Glutamatergic neuron (in vitro differentiated cells): Measurements from ENCODE around the gene MRPL49. TPM values are rescaled to one million over a fixed set of nuclear protein-coding genes. Genes with fewer than 3 reads are reported as not detected.
A peak's percentile ranks its signal among the peaks of the same experiment; 100 is the strongest.

Experiments used
- DNase-seq: peaks from one replicate; pipeline ENCODE4 v3.0.0; 2022
- H3K27ac Mint-ChIP-seq: one replicate; pipeline ENCODE4 v1.8.0; 2020; ENCODE audit warnings: mild to moderate bottlenecking, mixed read lengths, inconsistent platforms; ENCODE audit not compliant: unreplicated experiment
- H3K27me3 Mint-ChIP-seq: one replicate; pipeline ENCODE4 v1.8.0; 2020; ENCODE audit warnings: mild to moderate bottlenecking, moderate library complexity, mixed read lengths, inconsistent platforms; ENCODE audit not compliant: unreplicated experiment
- H3K36me3 Mint-ChIP-seq: one replicate; pipeline ENCODE4 v1.8.0; 2020; ENCODE audit warnings: mild to moderate bottlenecking, mixed read lengths, inconsistent platforms; ENCODE audit not compliant: unreplicated experiment
- H3K4me1 Mint-ChIP-seq: one replicate; pipeline ENCODE4 v1.8.0; 2020; ENCODE audit warnings: mild to moderate bottlenecking, low read depth, mixed read lengths, inconsistent platforms; ENCODE audit not compliant: unreplicated experiment
- H3K4me3 Mint-ChIP-seq: one replicate; pipeline ENCODE4 v1.8.0; 2020; ENCODE audit warnings: mild to moderate bottlenecking, mixed read lengths, inconsistent platforms; ENCODE audit not compliant: unreplicated experiment
- H3K9me3 Mint-ChIP-seq: one replicate; pipeline ENCODE4 v1.8.0; 2020; ENCODE audit warnings: mild to moderate bottlenecking, moderate library complexity, mixed read lengths, inconsistent platforms; ENCODE audit not compliant: unreplicated experiment
- CTCF ChIP-seq: fragments of 200-600 bp; sonication (generic); IDR thresholded peaks from one replicate; pipeline ENCODE4 v1.5.0; 2021; ENCODE audit not compliant: partially characterized antibody, unreplicated experiment
- total RNA-seq: library from RNA; stranded (reverse); fragmentation: NEBNext Ultra II Directional; extraction: Animal tissue kit (Norgen Biotek cat#: 25700); gene quantifications from one replicate; pipeline ENCODE4 v1.2.1, GENCODE V29; 2021; ENCODE audit not compliant: unreplicated experiment

Gene MRPL49
- total RNA-seq, 1 donor from 2014 or later, result 32.9 TPM

- peak overlapping the region; percentile 17 for H3K27ac Mint-ChIP-seq
- H3K4me3 Mint-ChIP-seq, result peak overlapping the region; percentile 15
- peak; percentile 98 for DNase-seq
- peaks cover 10% of the 10 kb centered on the region for H3K4me1 Mint-ChIP-seq
- TF ChIP-seq CTCF, result peak; percentile 100
- H3K27me3 Mint-ChIP-seq, result peaks cover 21% of the 10 kb centered on the region
- H3K9me3 Mint-ChIP-seq, result peaks cover 13% of the 10 kb centered on the region
- H3K36me3 Mint-ChIP-seq, result no peaks in the 10 kb centered on the region
Observed at GRCh38 chr11:65110354-65110861, 11.7 kb upstream of the MRPL49 start.

GRCh38 chr11:65111159-65111743, 10.9 kb upstream of the MRPL49 start:
- H3K4me1 Mint-ChIP-seq, result peaks cover 10% of the 10 kb centered on the region
- no peak for TF ChIP-seq CTCF
- peak overlapping the region; percentile 43 for H3K27ac Mint-ChIP-seq
- peaks cover 18% of the 10 kb centered on the region for H3K27me3 Mint-ChIP-seq
- no peak for DNase-seq
- peak overlapping the region; percentile 95 for H3K4me3 Mint-ChIP-seq
- peaks cover 15% of the 10 kb centered on the region for H3K9me3 Mint-ChIP-seq
- H3K36me3 Mint-ChIP-seq, result no peaks in the 10 kb centered on the region

GRCh38 chr11:65111744-65112545, 10.2 kb upstream of the MRPL49 start, which contains the start of gene TM7SF2:
Gene TM7SF2 (plus strand): TSS chr11:65111872. CDS start chr11:65112016, 144 bp downstream.
- H3K36me3 Mint-ChIP-seq, result no peaks in the 10 kb centered on the region
- H3K4me3 Mint-ChIP-seq, result peak within 1 kb of the TSS; percentile 95
- H3K27me3 Mint-ChIP-seq, result peaks cover 16% of the 10 kb centered on the region
- peaks cover 13% of the 10 kb centered on the region for H3K9me3 Mint-ChIP-seq
- DNase-seq, result peak; percentile 97
- peak within 1 kb of the TSS; percentile 93 for H3K27ac Mint-ChIP-seq
- TF ChIP-seq CTCF, result no peak
- peaks cover 10% of the 10 kb centered on the region for H3K4me1 Mint-ChIP-seq

- Mint-ChIP-seq H3K4me3 (peak overlapping the region; percentile 94), H3K9me3 (peaks cover 16% of the 10 kb centered on the region), H3K36me3 (no peaks in the 10 kb centered on the region), H3K27ac (peak overlapping the region; percentile 92), H3K4me1 (peaks cover 10% of the 10 kb centered on the region), H3K27me3 (peaks cover 20% of the 10 kb centered on the region)
- TF ChIP-seq CTCF, result peak; percentile 90
- DNase-seq, result peak; percentile 80
Observed at GRCh38 chr11:65112546-65113360, 9.4 kb upstream of the MRPL49 start.
